GM13977 (cell line): Measurements from ENCODE around the gene PTPN22.

Experiments used
- DNase-seq: peaks from one replicate; pipeline ENCODE4 v3.0.0; 2012; ENCODE audit warnings: low spot score
- CTCF ChIP-seq: IDR thresholded peaks from 2 replicates; pipeline ENCODE4 v1.5.1; 2012; ENCODE audit warnings: mild to moderate bottlenecking, control low read depth; ENCODE audit not compliant: insufficient read depth; ENCODE audit errors: extremely low read depth, missing control alignments
- in situ Hi-C: fragments of 300-500 bp; cut with MboI; formaldehyde crosslinking; loops from one replicate; pipeline ENCODE4 v1.12.0; 2022; ENCODE audit warnings: low sequenced_read_pairs, low pct_unique_long_range_greater_than_20kb, mixed read lengths, inconsistent platforms; ENCODE audit not compliant: unreplicated experiment

The PTPN22 gene

GRCh38 chr1:113890816-113891215 is 19.3 kb upstream of the PTPN22 start:
- no peak for TF ChIP-seq CTCF
- DNase-seq, result no peak
- in situ Hi-C loops, result no loop called here

DNA sequence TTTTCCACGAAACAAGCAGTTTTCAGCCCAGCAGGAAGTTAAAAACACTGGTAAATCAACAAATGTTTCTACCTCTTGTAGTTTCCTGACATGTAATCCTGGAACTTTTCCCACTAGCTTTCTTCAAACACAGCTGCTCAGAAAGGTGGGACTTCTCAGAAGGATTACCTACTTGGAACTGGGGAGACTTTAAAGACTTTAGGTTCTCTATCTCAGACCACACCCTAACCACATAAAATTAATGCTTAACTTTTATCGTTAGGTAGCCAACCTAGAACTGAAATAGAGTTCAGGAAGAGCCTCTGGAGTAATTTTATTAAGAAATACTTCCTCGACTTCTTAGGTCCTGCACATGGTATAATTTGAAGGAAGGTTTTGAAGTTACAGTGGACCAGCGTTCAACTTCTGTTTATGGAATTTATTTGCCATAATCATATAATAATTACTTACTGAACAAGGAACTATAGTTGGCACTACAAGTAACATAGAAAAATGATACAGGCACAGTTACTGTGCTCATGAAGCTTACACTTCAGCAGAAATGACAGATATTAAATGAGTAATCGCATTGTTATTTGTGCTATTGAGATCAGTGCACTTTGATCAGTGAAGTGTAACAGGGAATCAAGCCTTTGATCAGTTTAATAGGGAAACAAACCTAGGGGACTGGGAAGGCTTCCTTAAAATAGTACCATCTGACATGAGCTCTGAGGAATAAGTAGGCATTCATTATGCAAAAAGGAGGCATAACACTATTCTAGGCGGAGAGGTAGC is 16.1 kb upstream of the PTPN22 start, which contains the start of gene BCL2L15:
BCL2L15 (minus strand) TSS at position 180 of the 774 bp plus-strand sequence. CDS start 206 bp downstream, outside the sequence.
- DNase-seq, result no peak
- no peak for TF ChIP-seq CTCF
- in situ Hi-C loops, result no loop called here

GRCh38 chr1:113886417-113887401 is 15.2 kb upstream of the PTPN22 start:
- DNase-seq, result no peak
- TF ChIP-seq CTCF, result no peak
- in situ Hi-C loops, result no loop called here

- in situ Hi-C loops, result no loop called here
- DNase-seq, result no peak
- no peak for TF ChIP-seq CTCF
These were observed 10.1 kb upstream of the PTPN22 start for GRCh38 chr1:113881661-113882060.

DNA sequence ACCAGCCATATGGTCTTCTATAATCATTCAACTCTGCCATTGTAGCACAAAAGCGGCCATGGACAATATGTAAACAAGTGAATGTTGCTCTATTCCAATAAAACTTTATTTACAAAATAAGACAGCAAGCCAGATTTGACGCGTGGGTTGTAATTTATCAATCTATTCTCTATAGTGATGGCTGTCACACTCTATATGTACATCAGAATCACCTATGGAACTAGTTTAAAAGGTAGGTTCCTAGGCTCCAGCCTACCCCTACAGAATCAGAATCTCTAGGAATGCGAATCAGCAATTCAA is 8.2 kb upstream of the PTPN22 start:
- in situ Hi-C loops, result no loop called here
- DNase-seq, result no peak
- no peak for TF ChIP-seq CTCF

GRCh38 chr1:113876176-113876575 is 4.7 kb upstream of the PTPN22 start:
- in situ Hi-C loops, result no loop called here
- no peak for TF ChIP-seq CTCF
- no peak for DNase-seq
